ENCODE results near the gene CBARP.
"Not testable (repeated sequence)": the region's sequence is repeated elsewhere in the genome, so short reads cannot be mapped to it uniquely, and the experiment has no call there.

Gene CBARP

DNA sequence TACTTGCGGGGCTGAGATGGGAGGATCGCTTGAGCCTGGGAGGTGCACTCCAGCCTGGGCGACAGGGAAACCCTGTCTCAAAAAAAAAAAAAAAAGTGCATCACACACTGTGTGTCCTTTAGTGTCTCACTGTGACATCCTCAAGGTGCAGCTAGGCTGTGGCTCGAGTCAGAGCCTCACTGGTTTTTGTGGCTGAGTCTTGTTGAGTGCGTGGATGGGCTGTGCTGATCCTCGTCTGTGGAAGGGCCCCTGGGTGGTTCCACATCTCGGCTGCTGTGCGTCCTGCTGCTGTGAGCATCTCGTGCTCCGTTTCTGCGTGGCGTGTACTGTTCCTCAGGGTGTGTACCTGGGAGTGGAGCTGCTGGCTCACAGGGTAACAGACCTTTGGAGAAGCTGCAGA, 21.0 kb downstream of the CBARP start:
- DNase-seq (ENCODE audit: low spot score in 2 of 2) (no peak), ATAC-seq (replicated peaks; ENCODE audit: extremely low read depth, poor library complexity, severe bottlenecking) (no peak)
- Mint-ChIP-seq H3K27ac (ENCODE audit: low read depth) (no peak overlapping the region), H3K9me3 (no peaks in the 10 kb centered on the region), H3K4me3 (no peak overlapping the region), H3K27me3 (no peaks in the 10 kb centered on the region), H3K4me1 (peaks cover 13% of the 10 kb centered on the region), H3K36me3 (ENCODE audit: insufficient read depth) (peaks cover 7% of the 10 kb centered on the region)

DNA sequence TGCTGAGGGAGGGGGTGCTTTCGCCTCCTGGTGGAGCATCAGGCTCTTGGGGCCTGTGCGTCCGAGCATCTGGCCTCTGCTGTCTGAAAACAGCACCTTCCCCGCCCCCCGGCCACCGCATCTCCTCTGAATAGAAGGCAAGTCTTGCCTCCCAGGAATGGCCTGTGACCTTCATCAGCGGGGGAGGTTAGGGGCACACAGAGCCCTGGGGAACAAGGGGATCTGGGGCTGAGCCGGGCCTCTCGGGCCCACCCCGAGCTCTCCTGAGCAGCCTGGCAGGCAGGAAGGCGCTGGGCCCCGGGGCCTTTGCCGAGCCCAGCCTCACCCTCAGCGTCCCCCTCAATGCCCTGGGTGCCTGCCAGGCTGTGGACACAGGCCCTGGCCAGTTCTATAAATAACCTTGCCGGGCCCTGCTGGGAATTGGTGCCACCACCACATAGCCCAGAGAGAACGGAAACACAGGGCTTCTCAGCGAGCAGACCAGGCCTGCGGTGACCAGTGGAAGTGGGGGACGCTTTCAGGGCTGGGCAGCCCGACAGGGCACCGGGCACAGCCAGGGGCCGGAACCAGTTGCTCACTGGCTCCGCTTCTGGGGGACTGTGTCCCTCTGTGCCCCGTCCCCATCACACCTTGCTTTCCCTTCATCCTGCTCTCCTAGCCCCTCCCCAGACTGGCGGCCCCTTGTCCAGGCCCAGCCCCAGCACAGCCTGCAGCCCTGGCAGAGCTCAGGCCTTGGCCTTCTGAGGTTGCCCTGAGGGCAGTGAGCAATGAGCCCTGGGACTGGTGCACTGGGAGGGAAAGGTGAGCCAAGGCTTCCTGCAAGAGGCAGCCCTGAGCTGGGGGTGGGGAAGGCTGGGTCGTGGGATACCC, 22.7 kb downstream of the CBARP start:
- H3K27me3 Mint-ChIP-seq, result no peaks in the 10 kb centered on the region
- H3K9me3 Mint-ChIP-seq, result no peaks in the 10 kb centered on the region
- peaks cover 7% of the 10 kb centered on the region for H3K36me3 Mint-ChIP-seq (ENCODE audit: insufficient read depth)
- DNase-seq (ENCODE audit: low spot score in 2 of 2) (no peak), ATAC-seq (replicated peaks; ENCODE audit: extremely low read depth, poor library complexity, severe bottlenecking) (no peak)
- H3K4me3 Mint-ChIP-seq, result no peak overlapping the region
- H3K4me1 Mint-ChIP-seq, result peaks cover 13% of the 10 kb centered on the region
- H3K27ac Mint-ChIP-seq (ENCODE audit: low read depth), result no peak overlapping the region

DNA sequence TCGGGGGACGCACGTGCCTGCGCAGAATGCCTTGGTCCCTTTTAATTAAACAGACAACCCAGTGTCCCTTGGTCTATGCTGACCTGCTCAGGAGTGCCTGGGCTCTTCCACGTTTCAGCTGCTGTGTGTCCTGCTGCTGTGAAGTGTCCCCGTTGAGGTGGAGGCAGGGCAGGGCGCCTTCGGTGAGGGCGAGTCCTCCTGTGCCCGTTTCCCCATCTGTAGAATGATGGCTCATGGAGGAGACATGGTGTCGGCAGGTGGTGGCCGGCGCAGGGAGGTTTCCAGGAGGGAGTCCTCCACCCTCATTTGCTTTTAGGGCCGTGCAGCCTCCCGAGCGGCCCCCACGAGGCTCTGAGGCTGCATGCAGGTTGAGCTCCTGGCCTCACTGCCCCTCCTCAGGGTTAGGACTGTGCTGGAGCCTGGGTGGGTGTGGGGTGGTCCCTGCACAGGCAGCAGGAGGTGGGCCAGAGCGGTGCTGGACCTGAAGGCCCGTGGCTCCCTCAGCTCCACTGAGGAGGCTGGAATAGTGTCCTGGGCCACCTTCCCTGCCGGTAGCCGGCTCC, 23.4 kb downstream of the CBARP start:
- Mint-ChIP-seq H3K4me1 (peaks cover 17% of the 10 kb centered on the region), H3K36me3 (ENCODE audit: insufficient read depth) (peaks cover 9% of the 10 kb centered on the region), H3K27me3 (no peaks in the 10 kb centered on the region), H3K27ac (ENCODE audit: low read depth) (peak overlapping the region; percentile 73), H3K4me3 (peak overlapping the region; percentile 59), H3K9me3 (no peaks in the 10 kb centered on the region)
- no peak for DNase-seq (ENCODE audit: low spot score in 2 of 2)
- ATAC-seq (replicated peaks; ENCODE audit: extremely low read depth, poor library complexity, severe bottlenecking), result no peak

DNA sequence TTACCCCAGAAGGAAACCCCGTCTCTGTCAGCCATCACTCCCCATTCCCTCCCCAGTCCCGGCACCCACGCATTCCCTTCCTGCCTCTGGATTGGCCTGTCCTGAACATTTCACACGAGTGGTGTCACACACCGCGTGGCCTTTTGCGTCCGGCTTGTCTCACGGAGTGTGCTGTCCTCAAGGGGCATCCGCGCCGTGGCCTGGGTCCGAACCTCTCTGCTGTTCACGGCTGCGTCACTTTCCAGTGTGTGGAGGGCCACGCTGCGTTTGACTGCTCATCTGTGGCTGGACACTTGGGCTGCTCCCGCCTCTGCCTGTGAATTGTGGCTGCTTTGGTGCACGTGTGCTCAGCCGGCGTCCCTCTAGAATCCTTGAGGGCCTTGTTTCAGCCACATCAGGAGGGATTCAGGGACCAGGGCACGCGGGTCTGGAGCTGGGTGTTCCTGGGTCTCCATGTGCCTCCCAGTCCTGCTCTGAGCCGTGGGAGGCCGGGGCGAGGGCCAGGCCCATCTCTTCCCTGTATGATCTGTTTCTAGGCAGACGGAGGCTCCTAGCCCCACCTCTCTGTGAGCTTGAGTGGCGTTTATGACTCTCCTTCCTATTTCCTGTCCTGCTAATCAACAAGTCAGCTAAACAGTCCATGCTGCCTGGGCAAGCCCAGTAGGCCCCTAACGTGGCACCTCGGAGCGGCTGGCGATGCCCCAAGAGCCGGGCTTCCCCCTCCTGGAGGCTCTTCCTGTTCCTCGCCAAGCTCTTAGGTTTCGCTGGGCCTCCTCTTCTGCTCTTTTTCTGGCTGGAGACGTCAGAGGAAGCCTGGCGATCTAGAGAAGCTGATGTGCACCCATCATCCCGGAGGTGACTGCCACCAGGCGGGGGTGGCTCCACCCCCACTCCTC, 24.2 kb downstream of the CBARP start:
- peaks cover 10% of the 10 kb centered on the region for H3K36me3 Mint-ChIP-seq (ENCODE audit: insufficient read depth)
- no peaks in the 10 kb centered on the region for H3K9me3 Mint-ChIP-seq
- H3K4me1 Mint-ChIP-seq, result peaks cover 17% of the 10 kb centered on the region
- ATAC-seq (replicated peaks; ENCODE audit: extremely low read depth, poor library complexity, severe bottlenecking), result peak; percentile 70
- DNase-seq (ENCODE audit: low spot score in 2 of 2), result no peak
- H3K27me3 Mint-ChIP-seq, result no peaks in the 10 kb centered on the region
- peak overlapping the region; percentile 59 for H3K4me3 Mint-ChIP-seq
- peak overlapping the region; percentile 73 for H3K27ac Mint-ChIP-seq (ENCODE audit: low read depth)

DNA sequence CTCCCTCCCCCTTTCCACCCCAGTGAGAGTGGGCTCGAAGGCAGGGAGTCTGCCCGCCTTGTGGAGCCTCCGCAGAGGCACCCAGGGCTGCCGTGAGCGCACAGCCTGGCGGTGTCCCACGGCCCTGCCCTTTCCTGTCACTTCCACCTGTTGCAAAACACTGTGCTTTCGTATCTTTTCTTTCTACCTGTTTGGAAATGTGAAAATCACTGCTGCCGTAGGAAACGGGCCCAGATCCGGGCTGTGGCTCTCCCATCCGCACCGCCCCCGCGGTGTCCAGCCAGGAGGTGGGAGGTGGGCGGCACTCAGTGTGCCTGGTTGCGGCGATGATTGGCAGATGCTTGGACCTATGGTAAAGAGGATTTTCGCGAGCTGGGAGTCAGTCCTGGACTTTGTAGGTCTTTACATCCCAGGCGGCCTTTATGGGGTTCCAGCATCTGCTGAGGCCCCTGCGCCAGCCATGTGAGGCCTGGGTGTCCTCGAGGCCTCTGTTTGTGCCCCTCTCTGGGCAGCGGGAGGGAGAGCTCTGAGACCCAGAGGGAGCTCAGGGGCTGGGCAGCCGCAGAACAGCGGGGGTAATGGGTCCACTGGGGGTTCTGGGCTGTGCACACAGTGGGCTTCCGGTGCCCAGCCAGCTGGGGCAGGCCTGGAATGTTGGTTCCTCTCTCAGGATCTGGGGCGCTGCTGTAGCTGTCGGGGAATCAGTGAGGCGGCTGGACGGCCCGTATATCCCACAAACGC, 26.1 kb downstream of the CBARP start:
- Mint-ChIP-seq H3K4me3 (peak overlapping the region; percentile 29), H3K9me3 (no peaks in the 10 kb centered on the region), H3K27me3 (no peaks in the 10 kb centered on the region), H3K4me1 (peaks cover 34% of the 10 kb centered on the region), H3K27ac (ENCODE audit: low read depth) (no peak overlapping the region), H3K36me3 (ENCODE audit: insufficient read depth) (peaks cover 24% of the 10 kb centered on the region)
- no peak for ATAC-seq (replicated peaks; ENCODE audit: extremely low read depth, poor library complexity, severe bottlenecking)
- no peak for DNase-seq (ENCODE audit: low spot score in 2 of 2)

DNA sequence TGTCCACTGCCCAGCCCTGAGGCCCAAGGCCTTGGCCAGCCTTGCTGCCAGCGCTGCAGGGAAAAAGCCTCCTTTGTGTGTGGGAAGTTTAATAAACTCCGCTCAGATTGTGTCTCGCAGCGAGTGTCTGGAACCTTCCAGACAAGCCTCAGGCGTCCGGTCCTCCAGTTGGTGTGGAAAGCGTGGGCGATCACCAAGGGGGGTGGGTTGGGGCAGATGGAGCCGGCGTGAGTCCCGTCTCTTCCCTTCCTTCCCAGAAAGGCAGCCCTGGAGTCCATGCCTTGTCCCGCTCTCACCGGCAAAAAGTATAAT, 27.6 kb downstream of the CBARP start:
- Mint-ChIP-seq H3K9me3 (no peaks in the 10 kb centered on the region), H3K4me3 (peak overlapping the region; percentile 25), H3K27me3 (no peaks in the 10 kb centered on the region), H3K4me1 (peaks cover 36% of the 10 kb centered on the region), H3K27ac (ENCODE audit: low read depth) (no peak overlapping the region), H3K36me3 (ENCODE audit: insufficient read depth) (peaks cover 25% of the 10 kb centered on the region)
- ATAC-seq (replicated peaks; ENCODE audit: extremely low read depth, poor library complexity, severe bottlenecking) (no peak), DNase-seq (ENCODE audit: low spot score in 2 of 2) (no peak)

DNA sequence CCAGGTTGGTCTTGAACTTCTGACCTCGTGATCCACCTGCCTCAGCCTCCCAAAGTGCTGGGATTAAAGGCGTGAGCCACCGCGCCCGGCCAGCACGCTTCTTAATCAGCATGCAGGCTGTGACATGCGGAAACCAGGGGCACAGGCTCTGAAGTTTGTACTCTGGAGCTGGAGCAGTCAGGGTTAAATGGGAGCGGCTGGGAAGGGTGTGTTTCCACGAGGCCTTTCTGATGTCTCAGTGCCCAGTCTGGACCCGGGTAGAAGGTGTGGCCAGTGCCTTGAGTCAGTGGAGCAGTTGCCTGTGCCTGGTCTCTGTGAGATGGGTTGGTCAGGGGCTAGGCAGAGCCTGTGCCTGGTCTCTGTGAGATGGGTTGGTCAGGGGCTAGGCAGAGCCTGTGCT, 29.0 kb downstream of the CBARP start:
- not testable (repeated sequence) for ATAC-seq (replicated peaks; ENCODE audit: extremely low read depth, poor library complexity, severe bottlenecking); H3K27me3 Mint-ChIP-seq; H3K9me3 Mint-ChIP-seq; DNase-seq (ENCODE audit: low spot score in 2 of 2)
- Mint-ChIP-seq H3K36me3 (ENCODE audit: insufficient read depth) (peaks cover 24% of the 10 kb centered on the region), H3K4me3 (peak overlapping the region; percentile 95), H3K27ac (ENCODE audit: low read depth) (peak overlapping the region; percentile 93), H3K4me1 (peaks cover 31% of the 10 kb centered on the region)

DNA sequence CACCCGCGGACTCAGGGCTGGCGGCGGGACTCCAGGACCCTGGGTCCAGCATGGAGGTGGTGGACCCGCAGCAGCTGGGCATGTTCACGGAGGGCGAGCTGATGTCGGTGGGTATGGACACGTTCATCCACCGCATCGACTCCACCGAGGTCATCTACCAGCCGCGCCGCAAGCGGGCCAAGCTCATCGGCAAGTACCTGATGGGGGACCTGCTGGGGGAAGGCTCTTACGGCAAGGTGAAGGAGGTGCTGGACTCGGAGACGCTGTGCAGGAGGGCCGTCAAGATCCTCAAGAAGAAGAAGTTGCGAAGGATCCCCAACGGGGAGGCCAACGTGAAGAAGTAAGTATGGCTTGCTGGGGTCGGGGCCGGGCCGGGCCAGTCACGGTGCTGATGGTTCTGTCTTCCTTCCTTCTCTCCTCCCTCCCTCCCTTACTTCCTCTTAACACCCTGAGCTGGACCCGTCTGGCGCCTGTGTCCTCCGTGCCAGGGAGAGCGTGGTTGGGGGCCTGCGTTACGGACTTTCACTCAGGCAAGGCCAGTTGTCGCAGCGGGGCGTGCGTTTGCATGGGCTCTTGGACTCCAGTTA, 30.8 kb downstream of the CBARP start:
- ATAC-seq (replicated peaks; ENCODE audit: extremely low read depth, poor library complexity, severe bottlenecking), result peak; percentile 2

DNA sequence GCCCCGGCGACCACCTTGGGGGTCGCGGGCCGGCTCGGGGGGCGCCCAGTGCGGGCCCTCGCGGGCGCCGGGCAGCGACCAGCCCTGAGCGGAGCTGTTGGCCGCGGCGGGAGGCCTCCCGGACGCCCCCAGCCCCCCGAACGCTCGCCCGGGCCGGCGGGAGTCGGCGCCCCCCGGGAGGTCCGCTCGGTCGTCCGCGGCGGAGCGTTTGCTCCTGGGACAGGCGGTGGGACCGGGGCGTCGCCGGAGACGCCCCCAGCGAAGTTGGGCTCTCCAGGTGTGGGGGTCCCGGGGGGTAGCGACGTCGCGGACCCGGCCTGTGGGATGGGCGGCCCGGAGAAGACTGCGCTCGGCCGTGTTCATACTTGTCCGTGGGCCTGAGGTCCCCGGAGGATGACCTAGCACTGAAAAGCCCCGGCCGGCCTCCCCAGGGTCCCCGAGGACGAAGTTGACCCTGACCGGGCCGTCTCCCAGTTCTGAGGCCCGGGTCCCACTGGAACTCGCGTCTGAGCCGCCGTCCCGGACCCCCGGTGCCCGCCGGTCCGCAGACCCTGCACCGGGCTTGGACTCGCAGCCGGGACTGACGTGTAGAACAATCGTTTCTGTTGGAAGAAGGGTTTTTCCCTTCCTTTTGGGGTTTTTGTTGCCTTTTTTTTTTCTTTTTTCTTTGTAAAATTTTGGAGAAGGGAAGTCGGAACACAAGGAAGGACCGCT, 31.5 kb downstream of the CBARP start:
- H3K36me3 Mint-ChIP-seq (ENCODE audit: insufficient read depth), result peaks cover 22% of the 10 kb centered on the region
- H3K4me1 Mint-ChIP-seq, result peaks cover 33% of the 10 kb centered on the region

More for the DNA sequence above, 30.8 kb downstream of the CBARP start:
- no peaks in the 10 kb centered on the region for H3K9me3 Mint-ChIP-seq
- no peak for DNase-seq (ENCODE audit: low spot score in 2 of 2)
- H3K36me3 Mint-ChIP-seq (ENCODE audit: insufficient read depth), result peaks cover 22% of the 10 kb centered on the region
- H3K27ac Mint-ChIP-seq (ENCODE audit: low read depth), result peak overlapping the region; percentile 93
- peaks cover 33% of the 10 kb centered on the region for H3K4me1 Mint-ChIP-seq
- H3K27me3 Mint-ChIP-seq, result no peaks in the 10 kb centered on the region
- H3K4me3 Mint-ChIP-seq, result peak overlapping the region; percentile 95

DNA sequence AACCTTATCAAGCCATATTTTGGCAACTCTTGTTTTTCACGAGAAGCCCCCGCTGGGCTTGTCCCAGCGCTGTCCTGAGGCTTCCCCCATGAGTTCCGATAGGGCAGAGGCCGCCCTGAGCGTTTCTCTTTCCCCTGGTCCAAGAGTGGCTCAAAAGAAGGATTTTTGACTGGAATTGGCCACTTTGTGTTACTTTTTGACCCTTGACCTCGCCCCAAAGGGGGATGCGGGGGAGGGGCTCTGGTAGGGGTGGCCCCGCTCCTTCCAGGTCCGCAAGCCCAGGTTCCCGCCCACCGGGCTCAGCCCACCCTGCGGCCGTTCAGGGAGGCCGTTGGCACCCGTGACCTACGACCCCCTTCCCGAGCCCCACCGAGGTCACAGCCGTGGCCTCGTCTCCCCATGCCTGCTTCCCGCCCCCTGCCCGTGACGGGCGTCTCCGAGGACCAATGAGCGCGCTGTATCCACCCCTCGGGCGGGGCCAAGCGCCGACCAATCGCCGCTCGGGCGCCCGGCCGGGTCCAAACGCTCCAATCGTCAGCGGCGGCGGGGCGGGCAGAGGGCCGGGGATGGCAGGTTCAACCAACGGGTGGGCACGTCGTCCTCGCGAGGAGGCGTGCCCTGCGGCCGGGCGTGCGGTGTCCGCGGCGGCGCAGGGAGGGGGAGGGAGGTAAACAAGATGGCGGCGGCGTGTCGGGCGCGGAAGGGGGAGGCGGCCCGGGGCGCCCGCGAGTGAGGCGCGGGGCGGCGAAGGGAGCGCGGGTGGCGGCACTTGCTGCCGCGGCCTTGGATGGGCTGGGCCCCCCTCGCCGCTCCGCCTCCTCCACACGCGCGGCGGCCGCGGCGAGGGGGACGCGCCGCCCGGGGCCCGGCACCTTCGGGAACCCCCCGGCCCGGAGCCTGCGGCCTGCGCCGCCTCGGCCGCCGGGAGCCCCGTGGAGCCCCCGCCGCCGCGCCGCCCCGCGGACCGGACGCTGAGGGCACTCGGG, 32.4 kb downstream of the CBARP start, which contains the start of gene STK11:
Gene STK11 (plus strand): TSS at position 665 of the 986 bp plus-strand sequence. CDS start 1,136 bp downstream, outside the sequence.
- H3K9me3 Mint-ChIP-seq, result no peaks in the 10 kb centered on the region
- ATAC-seq (replicated peaks; ENCODE audit: extremely low read depth, poor library complexity, severe bottlenecking), result peak; percentile 95
- H3K4me1 Mint-ChIP-seq, result peaks cover 33% of the 10 kb centered on the region
- H3K27ac Mint-ChIP-seq (ENCODE audit: low read depth), result peak within 1 kb of the TSS; percentile 93
- H3K27me3 Mint-ChIP-seq, result no peaks in the 10 kb centered on the region
- peaks cover 22% of the 10 kb centered on the region for H3K36me3 Mint-ChIP-seq (ENCODE audit: insufficient read depth)
- peak within 1 kb of the TSS; percentile 95 for H3K4me3 Mint-ChIP-seq
- DNase-seq (ENCODE audit: low spot score in 2 of 2), result peak; percentile 99 to 100

More for the DNA sequence above, 31.5 kb downstream of the CBARP start:
- H3K27me3 Mint-ChIP-seq, result no peaks in the 10 kb centered on the region
- no peak for ATAC-seq (replicated peaks; ENCODE audit: extremely low read depth, poor library complexity, severe bottlenecking)
- no peaks in the 10 kb centered on the region for H3K9me3 Mint-ChIP-seq
- H3K4me3 Mint-ChIP-seq, result peak overlapping the region; percentile 95
- peak overlapping the region; percentile 93 for H3K27ac Mint-ChIP-seq (ENCODE audit: low read depth)
- no peak for DNase-seq (ENCODE audit: low spot score in 2 of 2)
